NCI-H2196 treated with DMSO at 0.1 percent for 48 hours (cell line): ENCODE measurements around the gene PYDC2.

Experiments
- DNase-seq: peaks from one replicate; lab custom pipeline; 2025; ENCODE audit not compliant: unreplicated experiment; lab: John Stamatoyannopoulos, UW

Gene PYDC2

GRCh38 chr3:191461113-191461595, at the start of gene PYDC2:
Gene PYDC2, plus strand, starts transcription at chr3:191461163. Its CDS starts 0 bp downstream, at chr3:191461163.
- no peak for DNase-seq

GRCh38 chr3:191412759-191413158, 48.2 kb upstream of the PYDC2 start:
- DNase-seq = no peak

- no peak for DNase-seq
Measured at GRCh38 chr3:191414286-191414685, 46.7 kb upstream of the PYDC2 start.

- DNase-seq = no peak
Measured at GRCh38 chr3:191414732-191415131, 46.2 kb upstream of the PYDC2 start.

GRCh38 chr3:191415566-191415965, 45.4 kb upstream of the PYDC2 start:
- no peak for DNase-seq

GRCh38 chr3:191417457-191417729, 43.6 kb upstream of the PYDC2 start:
- DNase-seq = no peak

- no peak for DNase-seq
Measured at GRCh38 chr3:191420771-191421170, 40.2 kb upstream of the PYDC2 start.

GRCh38 chr3:191424881-191425280, 36.1 kb upstream of the PYDC2 start:
- DNase-seq = no peak

GRCh38 chr3:191425322-191425734, 35.6 kb upstream of the PYDC2 start:
- no peak for DNase-seq

- DNase-seq = no peak
Measured at GRCh38 chr3:191426311-191426710, 34.7 kb upstream of the PYDC2 start.

- no peak for DNase-seq
Measured at GRCh38 chr3:191428177-191428576, 32.8 kb upstream of the PYDC2 start.

- no peak for DNase-seq
Measured at GRCh38 chr3:191430103-191430502, 30.9 kb upstream of the PYDC2 start.

- no peak for DNase-seq
Measured at GRCh38 chr3:191431160-191431822, 29.7 kb upstream of the PYDC2 start.

GRCh38 chr3:191432162-191432561, 28.8 kb upstream of the PYDC2 start:
- DNase-seq = no peak

- DNase-seq = no peak
Measured at GRCh38 chr3:191434024-191434423, 26.9 kb upstream of the PYDC2 start.

- DNase-seq = no peak
Measured at GRCh38 chr3:191435981-191436380, 25.0 kb upstream of the PYDC2 start.

GRCh38 chr3:191438150-191438814, 22.7 kb upstream of the PYDC2 start:
- no peak for DNase-seq

- no peak for DNase-seq
Measured at GRCh38 chr3:191440532-191440931, 20.4 kb upstream of the PYDC2 start.

GRCh38 chr3:191441687-191442086, 19.3 kb upstream of the PYDC2 start:
- DNase-seq = no peak

GRCh38 chr3:191444569-191444968, 16.4 kb upstream of the PYDC2 start:
- DNase-seq = no peak

- DNase-seq = no peak
Measured at GRCh38 chr3:191449256-191449655, 11.7 kb upstream of the PYDC2 start.

- DNase-seq = no peak
Measured at GRCh38 chr3:191455257-191455952, 5.6 kb upstream of the PYDC2 start.
